Natural killer cell (primary cell): Measurements from ENCODE around the gene KIF1A. TPM values are rescaled to one million over a fixed set of nuclear protein-coding genes. Genes with fewer than 3 reads are reported as not detected.

Source experiments
- ATAC-seq, 3 donors: fragments of 150-1000 bp in 2 of 3; fragments of 200-7000 bp in 1 of 3; cut with Tn5 transposase; 1 replicate in 1 of 3; 2 replicates in 2 of 3; pipeline ENCODE4 v1.10.0; 2021; ENCODE audit warnings: mild to moderate bottlenecking in 2 of 3, moderate library complexity in 2 of 3
- DNase-seq, 2 donors: peaks; one replicate each; pipeline versions ENCODE4 v3.0.0 to v3.0.0-alpha.2; 2013 to 2021; ENCODE audit warnings: mixed read lengths in 1 of 2
- H3K27ac ChIP-seq: one replicate; pipeline ENCODE4 v1.5.1; 2013; ENCODE audit warnings: mild to moderate bottlenecking, low read length
- H3K27me3 ChIP-seq: one replicate; pipeline ENCODE4 v1.6.1; 2013; ENCODE audit warnings: low read length; ENCODE audit not compliant: control insufficient read depth, insufficient read depth
- H3K36me3 ChIP-seq: one replicate; pipeline ENCODE4 v1.6.1; 2013; ENCODE audit warnings: low read length; ENCODE audit not compliant: control insufficient read depth, insufficient read depth
- H3K4me1 ChIP-seq: one replicate; pipeline ENCODE4 v1.6.1; 2013; ENCODE audit warnings: low read length; ENCODE audit not compliant: control insufficient read depth, insufficient read depth
- H3K4me3 ChIP-seq: one replicate; pipeline ENCODE4 v1.5.1; 2013; ENCODE audit warnings: low read length
- H3K9me3 ChIP-seq: one replicate; pipeline ENCODE4 v1.6.1; 2013; ENCODE audit warnings: low read length; ENCODE audit not compliant: control insufficient read depth, insufficient read depth
- H3K27ac Mint-ChIP-seq, 2 donors: one replicate each; pipeline ENCODE4 v1.8.0; 2022; ENCODE audit warnings: mild to moderate bottlenecking in 2 of 2, mixed read lengths in 2 of 2, moderate library complexity in 1 of 2
- H3K27me3 Mint-ChIP-seq, 2 donors: one replicate each; pipeline ENCODE4 v1.8.0; 2022; ENCODE audit warnings: low read depth in 2 of 2, mixed read lengths in 2 of 2
- H3K36me3 Mint-ChIP-seq: one replicate; pipeline ENCODE4 v1.8.0; 2022; ENCODE audit warnings: mixed read lengths
- H3K4me1 Mint-ChIP-seq, 2 donors: one replicate each; pipeline ENCODE4 v1.8.0; 2022; ENCODE audit warnings: mixed read lengths in 2 of 2
- H3K4me3 Mint-ChIP-seq: one replicate; pipeline ENCODE4 v1.8.0; 2022; ENCODE audit warnings: mild to moderate bottlenecking, moderate library complexity, mixed read lengths
- H3K9me3 Mint-ChIP-seq, 2 donors: one replicate each; pipeline ENCODE4 v1.8.0; 2022; ENCODE audit warnings: mixed read lengths in 2 of 2
- WGBS: methylation state at CpG from one replicate; pipeline ENCODE4 v1.1.7; 2013; ENCODE audit warnings: missing lambda C conversion rate; ENCODE audit not compliant: insufficient coverage; 5-methylcytosine and 5-hydroxymethylcytosine counted together
- intact Hi-C: fragments of 100-400 bp; cut with micrococcal nuclease; formaldehyde crosslinking; loops from one replicate; pipeline ENCODE4 v1.14.2; 2022
- total RNA-seq, 4 donors: library from RNA; stranded (reverse); fragments of 120-200 nt in 1 of 4; gene quantifications; one replicate each; pipeline versions ENCODE4 v1.2.3 to v1.2.4, GENCODE V29; 2013 to 2022
- TF ChIP-seq, protein P1 (sequence below): fragments of 200-600 bp; IDR thresholded peaks from one replicate; pipeline ENCODE4 v1.8.0; 2022; ENCODE audit warnings: antibody characterized with exemption

KIF1A gene
- total RNA-seq, 3 donors from 2014 or later (not counting 1 experiment from before 2014, with no cell fraction given), result 0.09 TPM; not detected in 2

DNA sequence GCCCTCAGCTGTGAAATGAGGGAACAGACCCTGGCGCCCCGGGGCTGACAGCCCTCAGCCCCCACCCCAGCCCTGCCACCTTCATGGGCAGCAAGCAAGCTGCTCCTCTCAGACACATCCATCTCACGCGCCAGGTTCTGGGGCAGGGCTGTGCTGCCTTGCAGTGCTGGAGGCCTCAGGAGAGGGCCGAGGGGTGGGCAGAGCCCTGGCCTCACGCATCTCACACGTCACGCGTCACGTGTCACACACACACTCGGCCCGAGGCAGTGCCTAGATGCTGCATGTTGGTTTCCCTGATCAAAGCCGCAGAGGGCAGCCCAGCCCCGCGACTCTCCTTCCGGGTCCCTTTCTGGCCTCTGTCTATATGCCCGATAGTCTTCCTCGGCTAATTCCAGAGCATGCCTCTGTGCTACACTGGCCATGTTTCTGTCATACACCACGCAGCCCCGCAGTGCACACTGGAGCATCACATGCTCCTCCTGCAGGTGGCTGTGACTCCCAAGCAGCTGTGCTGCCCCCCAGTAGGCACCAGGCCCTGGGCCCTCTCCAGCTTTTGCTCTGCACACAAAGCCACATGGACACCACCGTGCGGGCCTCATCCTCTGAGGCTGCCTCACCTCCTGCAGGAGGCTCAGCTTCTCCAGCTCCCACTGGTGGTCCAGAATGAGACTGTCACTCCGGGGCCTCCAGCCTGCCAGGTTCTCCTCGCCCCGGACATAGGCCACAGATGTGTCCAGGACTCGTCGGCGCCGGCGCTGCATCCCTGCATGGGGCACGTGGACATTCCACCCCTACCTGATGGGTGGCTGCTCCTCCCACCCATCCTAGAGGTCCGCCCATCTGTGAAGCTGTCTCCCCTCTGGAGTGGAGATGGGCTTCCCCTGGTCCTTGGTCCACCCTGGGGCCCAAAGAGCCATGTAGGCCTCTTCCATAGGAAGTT, 97.0 kb downstream of the KIF1A start:
- Histone ChIP-seq H3K36me3 (no peaks in the 10 kb centered on the region), H3K4me3 (no peak overlapping the region), H3K27me3 (no peaks in the 10 kb centered on the region), H3K4me1 (no peaks in the 10 kb centered on the region), H3K27ac (no peak overlapping the region), H3K9me3 (no peaks in the 10 kb centered on the region)
- intact Hi-C loops, result no loop called here
- Mint-ChIP-seq H3K36me3 (no peaks in the 10 kb centered on the region), H3K4me3 (no peak overlapping the region), H3K4me1 (no peaks in the 10 kb centered on the region), H3K27me3 (no peaks in the 10 kb centered on the region), H3K9me3 (no peaks in the 10 kb centered on the region), H3K27ac (no peak overlapping the region)
- 92% methylated on average over 32 of the region's 32 CpGs for WGBS
- DNase-seq (no peak), ATAC-seq (no peak)
- TF ChIP-seq, protein P1, sequence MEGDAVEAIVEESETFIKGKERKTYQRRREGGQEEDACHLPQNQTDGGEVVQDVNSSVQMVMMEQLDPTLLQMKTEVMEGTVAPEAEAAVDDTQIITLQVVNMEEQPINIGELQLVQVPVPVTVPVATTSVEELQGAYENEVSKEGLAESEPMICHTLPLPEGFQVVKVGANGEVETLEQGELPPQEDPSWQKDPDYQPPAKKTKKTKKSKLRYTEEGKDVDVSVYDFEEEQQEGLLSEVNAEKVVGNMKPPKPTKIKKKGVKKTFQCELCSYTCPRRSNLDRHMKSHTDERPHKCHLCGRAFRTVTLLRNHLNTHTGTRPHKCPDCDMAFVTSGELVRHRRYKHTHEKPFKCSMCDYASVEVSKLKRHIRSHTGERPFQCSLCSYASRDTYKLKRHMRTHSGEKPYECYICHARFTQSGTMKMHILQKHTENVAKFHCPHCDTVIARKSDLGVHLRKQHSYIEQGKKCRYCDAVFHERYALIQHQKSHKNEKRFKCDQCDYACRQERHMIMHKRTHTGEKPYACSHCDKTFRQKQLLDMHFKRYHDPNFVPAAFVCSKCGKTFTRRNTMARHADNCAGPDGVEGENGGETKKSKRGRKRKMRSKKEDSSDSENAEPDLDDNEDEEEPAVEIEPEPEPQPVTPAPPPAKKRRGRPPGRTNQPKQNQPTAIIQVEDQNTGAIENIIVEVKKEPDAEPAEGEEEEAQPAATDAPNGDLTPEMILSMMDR, result no peak

DNA sequence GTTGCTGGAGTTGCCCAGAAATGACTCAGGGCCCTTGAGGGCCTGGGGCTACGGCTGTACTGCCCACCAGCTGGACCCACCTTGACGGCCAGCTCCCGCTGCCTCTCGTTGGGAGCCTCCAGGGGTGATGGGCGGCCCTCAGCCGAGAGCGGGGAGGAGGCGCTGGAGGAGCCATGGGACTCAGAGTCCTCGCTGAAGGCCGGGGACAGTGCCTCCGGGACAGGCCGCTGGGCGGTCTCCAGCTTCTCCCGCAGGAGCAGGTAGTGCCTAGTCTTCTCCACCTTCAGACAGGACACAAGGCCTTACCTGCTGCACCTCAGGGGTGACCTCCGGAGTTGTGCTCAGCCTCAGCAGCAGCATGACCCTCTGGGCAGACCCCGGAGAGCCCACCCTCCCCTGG, 97.6 kb downstream of the KIF1A start:
- Mint-ChIP-seq H3K4me3 (no peak overlapping the region), H3K4me1 (no peaks in the 10 kb centered on the region)

DNA sequence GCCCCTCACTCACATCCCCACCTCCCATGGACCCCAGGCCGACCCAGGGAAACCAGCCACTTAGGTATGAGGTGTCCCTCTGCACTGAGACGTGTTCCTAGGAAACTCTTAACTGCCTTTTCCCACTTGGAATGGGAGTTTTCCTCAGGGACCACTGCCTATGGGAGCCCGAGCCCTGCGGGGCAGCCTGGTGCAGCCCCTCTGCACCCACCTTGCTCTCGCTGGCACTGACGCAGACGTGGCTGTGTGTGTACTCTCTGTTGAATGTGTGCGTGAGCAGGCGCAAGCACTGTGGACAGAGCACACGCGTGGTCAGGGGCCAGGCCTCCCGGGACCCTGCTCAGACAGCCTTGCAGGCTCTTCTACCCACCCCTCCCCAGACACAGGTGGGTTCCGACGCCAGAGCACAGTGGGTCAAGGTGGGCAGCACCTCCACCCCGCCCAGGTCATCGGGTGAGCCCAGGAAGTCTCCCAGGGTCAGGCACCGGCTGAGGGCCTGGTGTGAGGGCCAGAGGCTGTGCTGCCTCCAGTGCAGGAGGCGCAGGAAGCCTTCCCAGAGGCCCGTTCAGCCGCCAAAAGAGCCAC, 98.3 kb downstream of the KIF1A start:
- no peak overlapping the region for H3K27ac Mint-ChIP-seq
- H3K36me3 ChIP-seq, result no peaks in the 10 kb centered on the region
- H3K4me1 ChIP-seq, result no peaks in the 10 kb centered on the region
- ATAC-seq (no peak), DNase-seq (no peak)
- TF ChIP-seq, protein P1, result no peak
- no peaks in the 10 kb centered on the region for H3K9me3 ChIP-seq
- H3K27me3 ChIP-seq, result no peaks in the 10 kb centered on the region
- no peaks in the 10 kb centered on the region for H3K4me1 Mint-ChIP-seq
- H3K9me3 Mint-ChIP-seq, result no peaks in the 10 kb centered on the region
- no peak overlapping the region for H3K27ac ChIP-seq
- H3K4me3 ChIP-seq, result no peak overlapping the region
- no peaks in the 10 kb centered on the region for H3K36me3 Mint-ChIP-seq
- no peaks in the 10 kb centered on the region for H3K27me3 Mint-ChIP-seq
- H3K4me3 Mint-ChIP-seq, result no peak overlapping the region
- intact Hi-C loops, result no loop called here
- 90% methylated on average over 20 of the region's 20 CpGs for WGBS

More for the DNA sequence above, 97.6 kb downstream of the KIF1A start:
- no peaks in the 10 kb centered on the region for H3K4me1 ChIP-seq
- H3K9me3 ChIP-seq, result no peaks in the 10 kb centered on the region
- H3K4me3 ChIP-seq, result no peak overlapping the region
- TF ChIP-seq, protein P1, result no peak
- no peaks in the 10 kb centered on the region for H3K27me3 ChIP-seq
- no peaks in the 10 kb centered on the region for H3K36me3 ChIP-seq
- H3K27ac ChIP-seq, result no peak overlapping the region
- H3K9me3 Mint-ChIP-seq, result no peaks in the 10 kb centered on the region
- H3K27me3 Mint-ChIP-seq, result no peaks in the 10 kb centered on the region
- WGBS, result 91% methylated on average over 16 of the region's 16 CpGs
- intact Hi-C loops, result no loop called here
- DNase-seq (no peak), ATAC-seq (no peak)
- no peak overlapping the region for H3K27ac Mint-ChIP-seq
- no peaks in the 10 kb centered on the region for H3K36me3 Mint-ChIP-seq
